ENCODE results near the gene SRF.

DNA sequence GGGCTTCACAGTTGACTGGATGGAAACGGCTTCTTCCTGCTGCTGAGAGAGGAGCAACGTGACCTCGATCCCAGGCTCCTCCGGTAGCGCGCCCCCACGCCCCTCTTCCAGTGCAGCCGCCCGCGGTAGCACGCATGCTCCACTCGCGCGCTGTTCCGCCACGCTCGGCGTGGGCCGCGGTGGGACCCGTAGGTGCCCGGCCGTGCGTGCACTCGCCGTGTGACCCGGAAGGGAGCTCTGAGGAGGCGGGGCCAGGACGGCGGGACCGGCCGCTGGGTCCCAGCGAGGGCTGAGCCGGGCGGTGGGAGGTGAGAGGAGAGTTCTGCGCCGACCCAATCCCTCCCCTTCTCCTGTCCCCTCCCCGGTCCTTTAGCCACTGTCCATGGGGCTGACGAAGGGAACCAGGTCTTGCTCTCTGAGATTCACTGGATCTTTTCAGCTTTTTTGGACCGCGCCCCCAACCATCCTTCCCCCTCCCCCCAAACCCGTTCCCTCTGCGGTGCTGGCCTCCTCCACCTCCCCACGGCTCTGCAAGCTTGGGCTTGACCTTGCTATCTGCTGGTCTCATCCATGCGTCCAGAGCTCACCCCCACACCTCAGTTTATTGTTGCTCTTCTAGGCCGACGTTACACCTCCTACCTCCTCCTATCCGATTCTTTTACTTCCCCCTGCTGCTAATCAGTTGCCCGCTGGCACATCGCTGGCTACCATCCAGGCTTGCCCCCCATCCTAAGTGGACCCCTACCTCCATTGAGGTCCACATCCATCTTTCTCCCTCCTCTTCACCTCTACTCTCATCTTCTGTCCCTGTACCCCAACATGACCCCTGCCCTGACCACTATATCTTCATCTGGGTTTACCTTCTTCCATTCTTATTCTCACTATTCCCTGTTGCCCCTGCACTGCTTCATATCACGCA lies 11.1 kb downstream of the SRF start, which contains the start of gene CUL9:
- TF ChIP-seq, protein P1, sequence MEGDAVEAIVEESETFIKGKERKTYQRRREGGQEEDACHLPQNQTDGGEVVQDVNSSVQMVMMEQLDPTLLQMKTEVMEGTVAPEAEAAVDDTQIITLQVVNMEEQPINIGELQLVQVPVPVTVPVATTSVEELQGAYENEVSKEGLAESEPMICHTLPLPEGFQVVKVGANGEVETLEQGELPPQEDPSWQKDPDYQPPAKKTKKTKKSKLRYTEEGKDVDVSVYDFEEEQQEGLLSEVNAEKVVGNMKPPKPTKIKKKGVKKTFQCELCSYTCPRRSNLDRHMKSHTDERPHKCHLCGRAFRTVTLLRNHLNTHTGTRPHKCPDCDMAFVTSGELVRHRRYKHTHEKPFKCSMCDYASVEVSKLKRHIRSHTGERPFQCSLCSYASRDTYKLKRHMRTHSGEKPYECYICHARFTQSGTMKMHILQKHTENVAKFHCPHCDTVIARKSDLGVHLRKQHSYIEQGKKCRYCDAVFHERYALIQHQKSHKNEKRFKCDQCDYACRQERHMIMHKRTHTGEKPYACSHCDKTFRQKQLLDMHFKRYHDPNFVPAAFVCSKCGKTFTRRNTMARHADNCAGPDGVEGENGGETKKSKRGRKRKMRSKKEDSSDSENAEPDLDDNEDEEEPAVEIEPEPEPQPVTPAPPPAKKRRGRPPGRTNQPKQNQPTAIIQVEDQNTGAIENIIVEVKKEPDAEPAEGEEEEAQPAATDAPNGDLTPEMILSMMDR (IDR thresholded peaks at IDR 0.05): peak in 1 of 6 experiments; percentile 7
- TF ChIP-seq POLR2A (IDR thresholded peaks at IDR 0.05): peak; percentile 57 to 74
